Chondrocyte (in vitro differentiated cells): Measurements from ENCODE around the gene SNX17. TPM values are rescaled to one million over a fixed set of nuclear protein-coding genes. Genes with fewer than 3 reads are reported as not detected.
"Not testable (repeated sequence)": the region's sequence is repeated elsewhere in the genome, so short reads cannot be mapped to it uniquely, and the experiment has no call there.

ENCODE experiments used
- DNase-seq: peaks from one replicate; pipeline ENCODE4 v3.0.0; 2021; ENCODE audit warnings: mixed read lengths, low spot score
- H3K27ac Mint-ChIP-seq: one replicate; pipeline ENCODE4 v1.8.0; 2021; ENCODE audit warnings: mild to moderate bottlenecking, moderate library complexity, mixed read lengths; ENCODE audit not compliant: unreplicated experiment
- H3K27me3 Mint-ChIP-seq: 2 replicates; pipeline ENCODE4 v1.8.0; 2021; ENCODE audit warnings: low read depth, mixed read lengths
- H3K36me3 Mint-ChIP-seq: 2 replicates; pipeline ENCODE4 v1.8.0; 2021; ENCODE audit warnings: low read depth, mixed read lengths
- H3K4me1 Mint-ChIP-seq: 2 replicates; pipeline ENCODE4 v1.8.0; 2021; ENCODE audit warnings: low read depth, mild to moderate bottlenecking, mixed read lengths
- H3K4me3 Mint-ChIP-seq: one replicate; pipeline ENCODE4 v1.8.0; 2021; ENCODE audit warnings: mild to moderate bottlenecking, moderate library complexity, mixed read lengths; ENCODE audit not compliant: unreplicated experiment
- H3K9me3 Mint-ChIP-seq: 2 replicates; pipeline ENCODE4 v1.8.0; 2021; ENCODE audit warnings: low read depth, mixed read lengths
- total RNA-seq: library from RNA; stranded (reverse); gene quantifications from 3 replicates; pipeline ENCODE4 v1.2.1, GENCODE V29; 2021
- TF ChIP-seq, protein P1 (sequence below): fragments of 200-600 bp; sonication (generic); IDR thresholded peaks from 2 replicates; pipeline ENCODE4 v1.5.0; 2021; ENCODE audit warnings: antibody characterized with exemption, mild to moderate bottlenecking, moderate library complexity

SNX17 gene
- total RNA-seq, 1 donor from 2014 or later = 111 TPM

DNA sequence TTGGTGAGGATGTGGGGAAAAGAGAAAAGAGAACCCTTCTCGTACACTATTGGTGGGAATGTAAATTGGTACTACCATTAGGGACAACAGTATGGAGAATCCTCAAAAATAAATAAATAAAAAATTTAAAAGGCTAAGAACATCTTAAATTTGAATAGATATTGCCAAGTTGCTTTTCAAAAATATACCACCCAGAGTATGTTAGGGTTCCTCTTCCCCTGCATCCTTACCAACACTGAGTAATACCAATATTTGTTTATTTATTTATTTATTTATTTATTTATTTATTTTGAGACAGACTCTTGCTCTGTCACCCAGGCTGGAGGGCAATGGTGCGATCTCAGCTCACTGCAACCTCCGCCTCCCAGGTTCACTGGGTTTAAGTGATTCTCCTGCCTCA is 52.5 kb downstream of the SNX17 start:
- H3K4me3 Mint-ChIP-seq = no peak overlapping the region
- H3K27ac Mint-ChIP-seq = no peak overlapping the region
- no peaks in the 10 kb centered on the region for H3K36me3 Mint-ChIP-seq
- TF ChIP-seq, protein P1, sequence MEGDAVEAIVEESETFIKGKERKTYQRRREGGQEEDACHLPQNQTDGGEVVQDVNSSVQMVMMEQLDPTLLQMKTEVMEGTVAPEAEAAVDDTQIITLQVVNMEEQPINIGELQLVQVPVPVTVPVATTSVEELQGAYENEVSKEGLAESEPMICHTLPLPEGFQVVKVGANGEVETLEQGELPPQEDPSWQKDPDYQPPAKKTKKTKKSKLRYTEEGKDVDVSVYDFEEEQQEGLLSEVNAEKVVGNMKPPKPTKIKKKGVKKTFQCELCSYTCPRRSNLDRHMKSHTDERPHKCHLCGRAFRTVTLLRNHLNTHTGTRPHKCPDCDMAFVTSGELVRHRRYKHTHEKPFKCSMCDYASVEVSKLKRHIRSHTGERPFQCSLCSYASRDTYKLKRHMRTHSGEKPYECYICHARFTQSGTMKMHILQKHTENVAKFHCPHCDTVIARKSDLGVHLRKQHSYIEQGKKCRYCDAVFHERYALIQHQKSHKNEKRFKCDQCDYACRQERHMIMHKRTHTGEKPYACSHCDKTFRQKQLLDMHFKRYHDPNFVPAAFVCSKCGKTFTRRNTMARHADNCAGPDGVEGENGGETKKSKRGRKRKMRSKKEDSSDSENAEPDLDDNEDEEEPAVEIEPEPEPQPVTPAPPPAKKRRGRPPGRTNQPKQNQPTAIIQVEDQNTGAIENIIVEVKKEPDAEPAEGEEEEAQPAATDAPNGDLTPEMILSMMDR = no peak
- H3K9me3 Mint-ChIP-seq = no peaks in the 10 kb centered on the region
- no peak for DNase-seq
- H3K4me1 Mint-ChIP-seq = peaks cover 6% of the 10 kb centered on the region
- H3K27me3 Mint-ChIP-seq = no peaks in the 10 kb centered on the region

DNA sequence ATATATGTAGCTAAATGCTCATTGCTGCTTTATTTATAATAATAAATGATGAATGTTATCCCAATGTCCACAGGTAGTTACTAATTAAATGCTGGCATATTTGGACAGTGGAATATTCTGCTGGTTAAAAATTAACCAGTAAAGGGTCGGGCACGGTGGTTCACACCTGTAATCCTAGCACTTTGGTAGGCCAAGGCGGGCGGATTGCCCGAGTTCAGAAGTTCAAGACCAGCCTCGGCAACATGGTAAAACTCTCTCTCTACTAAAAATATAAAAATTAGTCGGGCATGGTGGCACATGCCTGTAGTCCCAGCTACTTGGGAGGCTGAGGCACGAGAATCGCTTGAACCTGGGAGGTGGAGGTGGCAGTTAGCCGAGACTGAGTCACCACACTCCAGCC is 54.6 kb downstream of the SNX17 start:
- H3K4me1 Mint-ChIP-seq = peaks cover 15% of the 10 kb centered on the region
- DNase-seq, H3K4me3 Mint-ChIP-seq, H3K27ac Mint-ChIP-seq, H3K27me3 Mint-ChIP-seq, H3K36me3 Mint-ChIP-seq, H3K9me3 Mint-ChIP-seq: not testable (repeated sequence)

Other genes with a start within 250 kb of the SNX17 start
- 0.30 to 0.44 TPM (median 0.31 TPM) in 3 replicates for gene ABHD1, start 246.8 kb upstream of the SNX17 start, total RNA-seq
- 44.7 to 53.0 TPM (median 49.4 TPM) in 3 replicates for gene PREB, start 236.0 kb upstream of the SNX17 start, total RNA-seq
- not detected in 3 replicates for gene PRR30, start 231.2 kb upstream of the SNX17 start, total RNA-seq
- gene TCF23, start 221.6 kb upstream of the SNX17 start, total RNA-seq = not detected in 3 replicates
- gene ATRAID, start 158.6 kb upstream of the SNX17 start, total RNA-seq = 79.0 to 116 TPM (median 91.2 TPM) in 3 replicates
- gene SLC5A6, start 158.3 kb upstream of the SNX17 start, total RNA-seq = 21.8 to 27.9 TPM (median 24.3 TPM) in 3 replicates
- 54.8 to 88.4 TPM (median 55.0 TPM) in 3 replicates for gene CAD, start 153.2 kb upstream of the SNX17 start, total RNA-seq
- gene SLC30A3, start 107.6 kb upstream of the SNX17 start, total RNA-seq = 0.17 to 0.31 TPM in 2 of 3 replicates, not detected in the other
- not detected in 3 replicates for gene DNAJC5G, start 95.2 kb upstream of the SNX17 start, total RNA-seq
- not detected in 3 replicates for gene TRIM54, start 88.2 kb upstream of the SNX17 start, total RNA-seq
- 1.2 to 2.7 TPM (median 1.5 TPM) in 3 replicates for gene UCN, start 62.2 kb upstream of the SNX17 start, total RNA-seq
- gene MPV17, start 47.5 kb upstream of the SNX17 start, total RNA-seq = 57.6 to 68.7 TPM (median 57.7 TPM) in 3 replicates
- gene GTF3C2, start 13.9 kb upstream of the SNX17 start, total RNA-seq = 42.0 to 55.3 TPM (median 43.2 TPM) in 3 replicates
- 43.1 to 46.2 TPM (median 44.0 TPM) in 3 replicates for gene EIF2B4, start 278 bp upstream of the SNX17 start, total RNA-seq
- 15.3 to 23.2 TPM (median 15.5 TPM) in 3 replicates for gene ZNF513, start 10.1 kb downstream of the SNX17 start, total RNA-seq
- 55.7 to 72.8 TPM (median 59.4 TPM) in 3 replicates for gene PPM1G, start 39.0 kb downstream of the SNX17 start, total RNA-seq
- 125 to 143 TPM (median 128 TPM) in 3 replicates for gene NRBP1, start 58.0 kb downstream of the SNX17 start, total RNA-seq
- gene KRTCAP3, start 71.8 kb downstream of the SNX17 start, total RNA-seq = 1.1 to 3.6 TPM (median 1.4 TPM) in 3 replicates
- 19.3 to 36.9 TPM (median 21.5 TPM) in 3 replicates for gene IFT172, start 119.1 kb downstream of the SNX17 start, total RNA-seq
- gene FNDC4, start 124.6 kb downstream of the SNX17 start, total RNA-seq = 8.6 to 17.7 TPM (median 17.4 TPM) in 3 replicates
- 0.21 TPM in 1 of 3 replicates, not detected in the others for gene GCKR, start 126.2 kb downstream of the SNX17 start, total RNA-seq
- gene ZNF512, start 212.4 kb downstream of the SNX17 start, total RNA-seq = 27.8 to 34.7 TPM (median 29.5 TPM) in 3 replicates